HL-60 (cell line): ENCODE results near the gene MORN5.

Experiments
- DNase-seq, 2 experiments: peaks; one replicate each; pipeline ENCODE4 v3.0.0-alpha.2; 2010 to 2020; ENCODE audit warnings: low read depth in 1 of 2, low spot score in 1 of 2
- H3K27ac ChIP-seq: fragments of 250-450 bp; sonication (Bioruptor Pico); replicated peaks from 2 replicates; pipeline ENCODE4 v1.5.1; 2020; ENCODE audit warnings: mild to moderate bottlenecking, moderate library complexity
- H3K27me3 ChIP-seq: fragments of 250-450 bp; sonication (Bioruptor Pico); 2 replicates; pipeline ENCODE4 v1.5.1; 2021; ENCODE audit warnings: mild to moderate bottlenecking, moderate library complexity; ENCODE audit not compliant: insufficient read depth, poor library complexity, severe bottlenecking
- H3K4me3 ChIP-seq: replicated peaks from 2 replicates; pipeline ENCODE4 v1.5.1; 2011; ENCODE audit warnings: mild to moderate bottlenecking, control low read depth, low read length; ENCODE audit not compliant: insufficient read depth
- GABPA ChIP-seq: IDR thresholded peaks from 2 replicates; pipeline ENCODE4 v1.6.1; 2012; ENCODE audit warnings: low read depth
- POLR2AphosphoS5 ChIP-seq: IDR thresholded peaks from 2 replicates; pipeline ENCODE4 v1.6.1; 2012; ENCODE audit warnings: low read depth
- SPI1 ChIP-seq: IDR thresholded peaks from 2 replicates; pipeline ENCODE4 v1.6.1; 2012; ENCODE audit warnings: low read depth, mild to moderate bottlenecking, borderline replicate concordance
- TF ChIP-seq, protein P1 (sequence below): IDR thresholded peaks from 2 replicates; pipeline ENCODE4 v1.6.1; 2012; ENCODE audit warnings: low read depth; ENCODE audit not compliant: insufficient replicate concordance
- TF ChIP-seq, protein P2 (sequence below): IDR thresholded peaks from one replicate; pipeline ENCODE4 v1.5.1; 2011; ENCODE audit warnings: low read length, control low read depth, inconsistent platforms; ENCODE audit not compliant: insufficient read depth

Gene MORN5

DNA sequence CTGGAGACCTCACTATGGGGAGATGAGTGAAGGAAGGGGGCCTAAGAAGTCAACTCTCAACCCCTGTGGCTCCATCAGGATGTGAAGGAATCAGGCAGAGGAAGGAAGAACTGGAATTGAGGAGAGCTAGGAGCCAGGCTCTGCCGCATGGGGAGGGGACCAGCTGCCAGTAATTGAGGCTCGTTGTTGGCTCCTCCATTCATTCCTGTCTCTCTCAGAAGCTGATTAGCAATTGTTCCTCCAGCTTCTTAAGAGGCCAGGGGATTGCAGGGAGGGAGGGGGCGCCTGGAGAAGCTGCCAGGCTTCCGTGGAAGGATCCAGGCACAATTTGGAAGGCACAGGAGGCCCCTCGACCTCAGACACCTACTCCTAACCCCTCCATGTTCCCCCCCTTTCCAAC, 46.1 kb upstream of the MORN5 start:
- TF ChIP-seq, protein P1, sequence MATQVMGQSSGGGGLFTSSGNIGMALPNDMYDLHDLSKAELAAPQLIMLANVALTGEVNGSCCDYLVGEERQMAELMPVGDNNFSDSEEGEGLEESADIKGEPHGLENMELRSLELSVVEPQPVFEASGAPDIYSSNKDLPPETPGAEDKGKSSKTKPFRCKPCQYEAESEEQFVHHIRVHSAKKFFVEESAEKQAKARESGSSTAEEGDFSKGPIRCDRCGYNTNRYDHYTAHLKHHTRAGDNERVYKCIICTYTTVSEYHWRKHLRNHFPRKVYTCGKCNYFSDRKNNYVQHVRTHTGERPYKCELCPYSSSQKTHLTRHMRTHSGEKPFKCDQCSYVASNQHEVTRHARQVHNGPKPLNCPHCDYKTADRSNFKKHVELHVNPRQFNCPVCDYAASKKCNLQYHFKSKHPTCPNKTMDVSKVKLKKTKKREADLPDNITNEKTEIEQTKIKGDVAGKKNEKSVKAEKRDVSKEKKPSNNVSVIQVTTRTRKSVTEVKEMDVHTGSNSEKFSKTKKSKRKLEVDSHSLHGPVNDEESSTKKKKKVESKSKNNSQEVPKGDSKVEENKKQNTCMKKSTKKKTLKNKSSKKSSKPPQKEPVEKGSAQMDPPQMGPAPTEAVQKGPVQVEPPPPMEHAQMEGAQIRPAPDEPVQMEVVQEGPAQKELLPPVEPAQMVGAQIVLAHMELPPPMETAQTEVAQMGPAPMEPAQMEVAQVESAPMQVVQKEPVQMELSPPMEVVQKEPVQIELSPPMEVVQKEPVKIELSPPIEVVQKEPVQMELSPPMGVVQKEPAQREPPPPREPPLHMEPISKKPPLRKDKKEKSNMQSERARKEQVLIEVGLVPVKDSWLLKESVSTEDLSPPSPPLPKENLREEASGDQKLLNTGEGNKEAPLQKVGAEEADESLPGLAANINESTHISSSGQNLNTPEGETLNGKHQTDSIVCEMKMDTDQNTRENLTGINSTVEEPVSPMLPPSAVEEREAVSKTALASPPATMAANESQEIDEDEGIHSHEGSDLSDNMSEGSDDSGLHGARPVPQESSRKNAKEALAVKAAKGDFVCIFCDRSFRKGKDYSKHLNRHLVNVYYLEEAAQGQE, result no peak
- no peak for TF ChIP-seq SPI1
- TF ChIP-seq GABPA, result no peak
- TF ChIP-seq, protein P2, sequence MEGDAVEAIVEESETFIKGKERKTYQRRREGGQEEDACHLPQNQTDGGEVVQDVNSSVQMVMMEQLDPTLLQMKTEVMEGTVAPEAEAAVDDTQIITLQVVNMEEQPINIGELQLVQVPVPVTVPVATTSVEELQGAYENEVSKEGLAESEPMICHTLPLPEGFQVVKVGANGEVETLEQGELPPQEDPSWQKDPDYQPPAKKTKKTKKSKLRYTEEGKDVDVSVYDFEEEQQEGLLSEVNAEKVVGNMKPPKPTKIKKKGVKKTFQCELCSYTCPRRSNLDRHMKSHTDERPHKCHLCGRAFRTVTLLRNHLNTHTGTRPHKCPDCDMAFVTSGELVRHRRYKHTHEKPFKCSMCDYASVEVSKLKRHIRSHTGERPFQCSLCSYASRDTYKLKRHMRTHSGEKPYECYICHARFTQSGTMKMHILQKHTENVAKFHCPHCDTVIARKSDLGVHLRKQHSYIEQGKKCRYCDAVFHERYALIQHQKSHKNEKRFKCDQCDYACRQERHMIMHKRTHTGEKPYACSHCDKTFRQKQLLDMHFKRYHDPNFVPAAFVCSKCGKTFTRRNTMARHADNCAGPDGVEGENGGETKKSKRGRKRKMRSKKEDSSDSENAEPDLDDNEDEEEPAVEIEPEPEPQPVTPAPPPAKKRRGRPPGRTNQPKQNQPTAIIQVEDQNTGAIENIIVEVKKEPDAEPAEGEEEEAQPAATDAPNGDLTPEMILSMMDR, result no peak
- TF ChIP-seq POLR2AphosphoS5, result no peak
- Histone ChIP-seq H3K27me3 (no peaks in the 10 kb centered on the region), H3K4me3 (no peak overlapping the region), H3K27ac (no peak overlapping the region)
- DNase-seq, result no peak

- Histone ChIP-seq H3K27me3 (no peaks in the 10 kb centered on the region), H3K4me3 (no peak overlapping the region), H3K27ac (no peak overlapping the region)
- TF ChIP-seq, protein P1, result no peak
- TF ChIP-seq SPI1, result no peak
- TF ChIP-seq POLR2AphosphoS5, result no peak
- TF ChIP-seq, protein P2, result no peak
- no peak for TF ChIP-seq GABPA
- no peak for DNase-seq
These were observed 44.3 kb upstream of the MORN5 start for GRCh38 chr9:122115176-122116035.

- H3K4me3 ChIP-seq, result no peak overlapping the region
- no peaks in the 10 kb centered on the region for H3K27me3 ChIP-seq
- TF ChIP-seq, protein P1, result no peak
- TF ChIP-seq POLR2AphosphoS5, result no peak
- no peak for TF ChIP-seq SPI1
- TF ChIP-seq, protein P2, result no peak
- no peak for TF ChIP-seq GABPA
- DNase-seq, result no peak
- no peak overlapping the region for H3K27ac ChIP-seq
These were observed 43.7 kb upstream of the MORN5 start for GRCh38 chr9:122116040-122116439.
